Heart right ventricle (tissue), 16 donors: ENCODE measurements around the gene NEK11. TPM values are rescaled to one million over a fixed set of nuclear protein-coding genes. Genes with fewer than 3 reads are reported as not detected.

Source experiments
- ATAC-seq, 8 donors: fragments of 200-7000 bp; cut with Tn5 transposase; one replicate each; pipeline ENCODE4 v1.9.1; 2020; ENCODE audit warnings: mild to moderate bottlenecking in 8 of 8, moderate library complexity in 8 of 8, moderate number of reproducible peaks in 1 of 8
- DNase-seq, 2 donors: peaks; one replicate each; pipeline ENCODE4 v3.0.0-alpha.2; 2020
- H3K27ac ChIP-seq, 10 donors: fragments of 200-600 bp; sonication (generic) in 2 of 10; one replicate each; pipeline versions ENCODE4 v1.5.0 to v1.8.0; 2020 to 2022; ENCODE audit warnings: mild to moderate bottlenecking in 3 of 10
- H3K27me3 ChIP-seq, 7 donors: fragments of 200-600 bp; one replicate each; pipeline ENCODE4 v1.8.0; 2021 to 2022; ENCODE audit warnings: mild to moderate bottlenecking in 2 of 7
- H3K36me3 ChIP-seq, 9 donors: fragments of 200-600 bp; sonication (generic) in 1 of 9; one replicate each; pipeline versions ENCODE4 v1.5.0 to v1.8.0; 2020 to 2022; ENCODE audit warnings: mild to moderate bottlenecking in 2 of 9
- H3K4me1 ChIP-seq, 9 donors: fragments of 200-600 bp; sonication (generic) in 1 of 9; one replicate each; pipeline versions ENCODE4 v1.5.0 to v1.8.0; 2020 to 2022; ENCODE audit warnings: mild to moderate bottlenecking in 4 of 9
- H3K4me3 ChIP-seq, 10 donors: fragments of 200-600 bp; sonication (generic) in 2 of 10; one replicate each; pipeline versions ENCODE4 v1.5.0 to v1.8.0; 2020 to 2022; ENCODE audit warnings: mild to moderate bottlenecking in 7 of 10, moderate library complexity in 2 of 10
- H3K9me3 ChIP-seq, 11 donors: fragments of 200-600 bp in 10 of 11; sonication (generic) in 2 of 11; one replicate each; pipeline versions ENCODE4 v1.5.0 to v1.8.0; 2013 to 2022; ENCODE audit warnings: mild to moderate bottlenecking in 2 of 11, control low read depth in 1 of 11, moderate library complexity in 1 of 11
- CTCF ChIP-seq, 9 donors: fragments of 200-600 bp; sonication (generic) in 2 of 9; IDR thresholded peaks; one replicate each; pipeline versions ENCODE4 v1.5.0 to v1.8.0; 2021 to 2022; ENCODE audit warnings: antibody characterized with exemption in 9 of 9, mild to moderate bottlenecking in 5 of 9, moderate library complexity in 1 of 9
- WGBS, 2 donors: extraction: QIAGEN DNeasy Blood & Tissue Kit; methylation state at CpG; one replicate each; pipeline ENCODE4 v1.1.7; 2013; ENCODE audit warnings: inconsistent platforms in 1 of 2; 5-methylcytosine and 5-hydroxymethylcytosine counted together
- intact Hi-C, 10 donors: fragments of 100-400 bp; cut with DNase I; formaldehyde crosslinking; loops; one replicate each; pipeline versions ENCODE4 v1.11.1 to v1.14.2; 2022
- polyA plus RNA-seq, 2 donors: library from polyadenylated mRNA; stranded (reverse); fragments of 200-250 nt; gene quantifications; one replicate each; pipeline ENCODE4 v1.2.3, GENCODE V29; 2013
- total RNA-seq, 10 donors: library from RNA; stranded (reverse); fragmentation: NEBNext Ultra II Directional in 3 of 10; extraction: Animal tissue kit (Norgen Biotek cat#: 25700) in 3 of 10; gene quantifications; one replicate each; pipeline versions ENCODE4 v1.2.1 to v1.2.4, GENCODE V29; 2021 to 2023
- donor health status: Arrhythmogenic right ventricular cardiomyopathy.
- donor health status: ischemic (EF 13 %, LVEDD 7.1; RV severe dilation, severe dysfunction).
- donor health status: healthy with polysubstance abuse.
- donor health status: DM: no; HTN: yes; CAD: no.
- donor health status: DM: no; HTN: no; CAD: no.
- donor health status: ischemic (EF 25% LVEDD 6.9; RV normal size, moderate dysfunction).
- donor health status: ischemic (EF 25% LVEDD 5.7; RV mildly dilated, moderate dysfunction).
- donor health status: healthy.
- donor health status: DM: yes; HTN: yes; CAD: no.
- donor health status: Ischemic cardiomyopathy.
- donor health status: ischemic (EF 35%, LVEDD 5.7; RV mildly dilated, moderate dysfunction).
- donor health status: nonischemic (EF 11% LVEDD 7.7; RV severe dilation, severe dysfunction).
- donor health status: DM: yes; HTN: yes; CAD: no.
- donor health status: PGD.
- donor health status: ischemic (EF 29% LVEDD 5.4; RV normal size, mild dysfunction).
- donor health status: nonischemic (EF 23%, LVEDD 6.1; RV moderate dilation, normal function).

Gene NEK11
- total and polyA plus RNA-seq, 12 donors = 0.88 to 3.7 (median 1.9) TPM

- Histone ChIP-seq H3K9me3 (no peaks in the 10 kb centered on the region), H3K36me3 (no peaks in the 10 kb centered on the region), H3K4me1 (peaks cover 0 to 13% (median 5%) of the 10 kb centered on the region in 9 donors), H3K4me3 (no peak overlapping the region), H3K27me3 (no peaks in the 10 kb centered on the region), H3K27ac (peak overlapping the region in 4 of 10 donors; percentile 20 to 56 (median 24))
- 64 to 70% methylated on average over 6 of the region's 6 CpGs for WGBS, 2 donors
- no peak for TF ChIP-seq CTCF (IDR thresholded peaks at IDR 0.05)
- intact Hi-C loops = no loop called here
- DNase-seq = no peak
- ATAC-seq = peak in 2 of 8 donors; percentile 17 to 59
These were observed 190.6 kb downstream of the NEK11 start for GRCh38 chr3:131217296-131217741.

DNA sequence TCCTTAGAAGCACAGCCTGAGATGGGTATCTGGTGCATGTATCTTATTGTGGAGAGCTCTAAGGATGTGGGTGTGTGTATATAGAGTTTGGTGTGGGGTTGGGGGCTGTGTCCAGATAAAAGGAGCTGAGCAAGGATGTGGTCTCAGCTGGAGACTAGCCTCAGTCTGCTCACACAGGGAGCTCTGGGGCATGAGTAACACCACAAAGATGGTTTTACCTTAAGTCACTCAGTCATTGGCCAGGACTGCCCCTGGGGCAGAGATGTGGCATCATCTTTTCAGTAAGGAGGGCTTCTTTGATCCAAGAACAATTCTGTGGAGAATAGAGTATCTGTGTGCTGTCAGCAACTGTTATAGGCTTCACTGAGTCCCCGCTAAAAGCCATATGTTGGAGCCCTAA lies 191.5 kb downstream of the NEK11 start:
- H3K36me3 ChIP-seq = no peaks in the 10 kb centered on the region
- H3K27ac ChIP-seq = no peak overlapping the region
- ATAC-seq (no peak), DNase-seq (no peak)
- H3K27me3 ChIP-seq = no peaks in the 10 kb centered on the region
- TF ChIP-seq CTCF (IDR thresholded peaks at IDR 0.05) = no peak
- no peak overlapping the region for H3K4me3 ChIP-seq
- WGBS, 2 donors = 91 to 98% methylated on average over 1 of the region's 1 CpG
- intact Hi-C loops = no loop called here
- H3K4me1 ChIP-seq = peaks cover 0 to 13% (median 5%) of the 10 kb centered on the region in 9 donors
- no peaks in the 10 kb centered on the region for H3K9me3 ChIP-seq

- WGBS, 2 donors = 74 to 81% methylated on average over 4 of the region's 4 CpGs
- intact Hi-C loops = no loop called here
- no peak for ATAC-seq
- no peaks in the 10 kb centered on the region for H3K36me3 ChIP-seq
- no peaks in the 10 kb centered on the region for H3K27me3 ChIP-seq
- no peaks in the 10 kb centered on the region for H3K9me3 ChIP-seq
- H3K4me3 ChIP-seq = no peak overlapping the region
- TF ChIP-seq CTCF (IDR thresholded peaks at IDR 0.05) = no peak
- peaks cover 0 to 14% (median 5%) of the 10 kb centered on the region in 9 donors for H3K4me1 ChIP-seq
- DNase-seq = no peak
- no peak overlapping the region for H3K27ac ChIP-seq
These were observed 195.1 kb downstream of the NEK11 start for GRCh38 chr3:131221731-131222130.

GRCh38 chr3:131222599-131222998 lies 195.9 kb downstream of the NEK11 start:
- WGBS, 2 donors = 77 to 78% methylated on average over 3 of the region's 3 CpGs
- ATAC-seq (no peak), DNase-seq (no peak)
- Histone ChIP-seq H3K9me3 (no peaks in the 10 kb centered on the region), H3K4me1 (peaks cover 0 to 7% (median 0%) of the 10 kb centered on the region in 9 donors), H3K27me3 (no peaks in the 10 kb centered on the region), H3K4me3 (no peak overlapping the region), H3K36me3 (no peaks in the 10 kb centered on the region), H3K27ac (no peak overlapping the region)
- no peak for TF ChIP-seq CTCF (IDR thresholded peaks at IDR 0.05)
- intact Hi-C loops = no loop called here
